HG03460 (cell line): ENCODE data around the gene CARNS1.

Experiments used
- ATAC-seq: cut with Tn5 transposase; IDR thresholded peaks from one replicate; pipeline ENCODE4 v1.9.1; 2021; ENCODE audit not compliant: unreplicated experiment

The CARNS1 gene

DNA sequence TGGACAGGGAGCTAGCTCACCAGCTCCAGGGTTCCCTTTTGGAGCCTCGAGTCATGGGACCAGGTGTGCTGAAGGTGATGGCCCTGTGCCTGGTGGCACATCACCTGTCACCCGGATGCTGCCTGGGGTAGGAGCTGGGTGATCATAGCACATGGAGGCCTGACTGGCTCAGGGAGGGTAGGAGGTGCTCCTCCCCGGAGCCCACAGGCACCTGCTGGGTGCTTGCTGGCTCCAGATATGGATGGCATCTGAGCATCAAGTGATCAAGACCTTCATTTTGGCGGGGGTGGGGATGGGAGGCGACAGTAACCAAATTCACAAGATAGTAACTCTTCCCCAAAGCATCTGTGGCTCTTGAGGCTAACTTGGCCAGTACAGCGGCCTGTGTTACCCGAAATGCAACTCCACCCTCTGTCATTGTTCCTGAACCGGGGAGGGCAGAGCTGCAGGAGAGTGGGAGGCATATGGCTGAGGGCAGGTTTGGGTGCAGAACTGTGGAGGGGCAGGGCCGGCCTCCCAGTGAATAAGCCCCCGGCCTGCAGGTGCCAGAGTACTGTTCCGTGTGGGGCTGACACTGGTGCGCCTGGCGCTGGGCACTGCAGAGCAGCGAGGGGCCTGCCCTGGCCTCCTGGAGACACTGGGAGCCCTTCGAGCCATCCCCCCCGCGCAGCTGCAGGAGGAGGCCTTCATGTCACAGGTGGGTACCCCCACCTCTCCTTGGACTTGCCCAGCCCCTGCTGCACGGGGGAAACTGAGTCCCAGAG, 6.9 kb upstream of the CARNS1 start:
- ATAC-seq = peak; percentile 6

DNA sequence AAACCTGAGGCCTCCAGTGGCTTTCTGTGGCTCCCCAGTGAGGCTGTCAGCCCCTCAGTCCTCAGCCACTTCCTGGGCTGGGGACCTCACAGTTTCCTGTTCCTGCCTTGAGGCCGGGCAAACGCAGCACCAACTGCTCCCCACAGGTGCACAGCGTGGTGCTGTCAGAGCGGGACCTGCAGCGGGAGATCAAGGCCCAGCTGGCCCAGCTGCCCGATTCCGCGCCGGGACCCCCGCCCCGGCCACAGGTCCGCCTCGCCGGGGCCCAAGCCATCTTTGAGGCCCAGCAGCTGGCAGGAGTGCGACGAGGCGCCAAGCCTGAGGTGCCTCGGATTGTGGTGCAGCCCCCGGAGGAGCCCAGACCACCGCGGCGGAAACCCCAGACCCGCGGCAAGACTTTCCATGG, 6.2 kb upstream of the CARNS1 start:
- ATAC-seq = peak; percentile 53

DNA sequence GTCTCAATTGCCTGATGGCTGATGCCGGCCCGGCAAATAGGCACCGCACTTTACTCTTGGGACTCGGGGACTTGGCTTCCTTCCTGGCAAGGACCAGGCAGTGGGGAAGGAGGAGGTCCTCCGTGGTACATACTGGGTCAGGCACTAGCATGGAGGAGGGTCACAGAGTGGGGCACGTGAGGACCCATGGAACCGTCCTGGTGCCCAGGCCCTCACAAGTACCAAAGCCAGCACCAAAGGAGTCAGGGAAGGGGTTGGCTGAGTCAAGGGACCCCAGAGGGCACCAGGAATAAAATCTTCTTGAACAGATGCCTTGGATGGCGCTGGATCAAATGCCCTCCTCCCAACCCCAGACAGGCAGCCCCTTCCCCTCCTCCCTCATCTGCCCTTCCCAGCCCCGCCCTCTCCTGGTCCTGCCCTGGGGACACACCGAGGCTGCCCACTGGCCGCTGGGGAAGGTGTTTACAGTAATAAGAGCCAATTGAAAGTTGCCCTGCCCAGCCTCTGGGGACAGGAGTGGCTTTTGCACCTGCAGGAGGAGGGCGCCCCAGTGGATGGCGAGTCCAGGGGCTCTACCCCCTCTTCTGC, 5.6 kb upstream of the CARNS1 start:
- no peak for ATAC-seq

DNA sequence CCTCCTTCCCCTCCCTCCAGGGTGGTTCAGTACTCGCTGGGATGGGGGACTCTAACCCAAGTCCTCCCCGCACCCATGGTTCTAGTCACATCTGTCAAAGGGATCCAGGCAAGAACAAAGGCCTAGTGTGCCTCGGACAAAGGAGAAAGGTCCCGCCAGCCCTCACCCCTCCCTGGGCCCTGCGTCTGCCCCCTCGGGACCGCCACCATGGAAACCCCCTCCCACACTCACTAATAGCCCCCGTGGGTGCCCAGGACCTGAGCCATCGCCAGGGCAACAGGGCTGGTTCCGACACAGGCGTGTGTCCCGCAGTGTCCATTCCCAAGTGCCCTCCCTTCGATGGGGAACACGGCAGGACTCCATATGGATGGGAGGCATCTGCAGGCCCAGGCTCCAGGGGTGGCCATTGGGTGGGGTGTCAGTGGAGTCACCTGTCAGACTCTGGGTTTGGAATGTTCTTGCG, 5.1 kb upstream of the CARNS1 start:
- no peak for ATAC-seq

DNA sequence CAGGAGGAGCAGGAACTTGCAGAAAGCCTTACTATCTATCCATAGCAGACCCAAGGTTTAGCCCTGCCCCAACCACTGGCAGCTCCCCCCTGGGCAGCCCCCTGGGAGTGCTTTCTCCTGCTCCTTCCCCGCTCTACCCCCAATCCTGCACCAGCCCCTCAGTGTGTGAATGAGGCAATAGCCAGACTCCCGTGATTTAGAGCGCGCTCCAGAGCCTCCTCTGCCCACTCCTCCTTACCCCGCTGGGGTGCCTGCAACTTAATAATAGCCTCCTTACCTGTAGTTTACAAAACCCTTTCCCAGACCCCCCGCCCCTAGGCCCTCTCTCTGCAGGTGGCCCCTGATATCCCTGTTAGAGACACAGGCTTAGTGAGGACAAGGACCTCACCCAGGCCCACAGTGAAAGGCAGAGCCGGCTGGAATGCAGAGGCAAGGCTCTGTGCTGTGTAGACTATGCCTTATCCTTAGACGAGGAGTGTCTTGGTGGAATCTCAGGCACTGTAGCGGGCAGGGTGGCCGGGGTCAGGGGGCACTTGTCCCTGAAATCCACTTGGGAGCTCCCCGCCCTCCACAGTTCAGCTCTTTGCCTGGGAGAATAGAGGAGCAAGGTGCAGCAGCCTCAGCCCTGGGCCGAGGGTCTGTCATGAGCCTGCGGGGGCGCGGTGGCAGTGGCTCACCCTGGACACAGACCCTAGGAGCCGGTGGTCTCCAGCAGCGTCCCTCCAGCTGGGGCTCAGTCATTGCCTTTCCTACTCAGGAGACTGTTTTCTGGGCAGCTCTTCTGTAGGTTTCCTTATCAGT, 4.3 kb upstream of the CARNS1 start:
- no peak for ATAC-seq

DNA sequence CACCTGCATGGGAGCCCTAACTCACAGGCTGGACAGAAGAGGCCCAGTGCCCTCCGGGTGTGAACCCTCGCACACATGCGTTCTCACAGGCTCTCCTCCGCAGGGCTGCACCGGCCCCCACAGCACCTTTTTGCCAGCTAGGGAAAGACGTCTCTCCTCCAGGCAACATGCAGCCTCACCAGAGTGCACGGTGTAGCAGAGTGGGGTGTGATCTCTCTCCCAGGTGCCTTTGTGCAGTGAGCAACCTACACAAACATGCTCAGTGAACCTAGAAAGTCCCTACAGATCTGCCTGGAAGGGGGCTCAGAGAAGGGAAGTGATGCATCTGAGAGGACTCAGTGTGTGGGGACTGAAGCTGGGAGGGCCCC, 3.7 kb upstream of the CARNS1 start:
- ATAC-seq = no peak

DNA sequence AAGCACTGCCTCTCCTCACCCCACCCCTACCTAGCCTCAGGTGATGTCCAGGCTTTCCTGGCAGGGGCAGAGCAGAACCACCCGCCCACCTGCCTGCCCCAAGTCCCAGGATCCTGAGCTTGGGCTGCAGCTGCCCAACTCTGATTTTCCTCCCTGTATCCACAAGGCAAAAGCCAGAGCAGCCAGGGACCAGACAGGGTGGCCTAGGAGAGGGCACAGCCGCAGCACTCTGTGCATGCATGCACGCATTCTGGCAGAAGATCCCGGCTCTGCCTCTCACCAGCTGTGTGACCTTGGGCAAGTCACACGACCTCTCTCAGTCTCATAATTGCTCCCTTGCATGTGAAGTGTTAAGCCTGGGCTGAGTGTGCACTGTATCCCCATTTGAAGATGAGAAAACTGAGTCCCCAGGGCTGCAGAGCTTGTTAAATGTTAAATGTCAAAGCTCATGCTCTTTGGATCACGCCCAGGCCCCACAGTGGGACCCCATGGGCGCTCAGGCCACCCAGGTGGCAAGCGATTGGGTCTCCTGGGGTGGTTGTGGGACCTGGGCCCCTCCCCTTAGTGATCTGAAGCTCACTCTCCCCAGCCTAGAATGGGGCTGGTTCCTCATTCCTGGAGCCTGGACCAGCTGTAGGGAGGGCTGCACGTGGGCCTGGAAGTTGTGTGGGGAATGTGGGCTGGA, 2.8 kb upstream of the CARNS1 start:
- ATAC-seq = no peak

DNA sequence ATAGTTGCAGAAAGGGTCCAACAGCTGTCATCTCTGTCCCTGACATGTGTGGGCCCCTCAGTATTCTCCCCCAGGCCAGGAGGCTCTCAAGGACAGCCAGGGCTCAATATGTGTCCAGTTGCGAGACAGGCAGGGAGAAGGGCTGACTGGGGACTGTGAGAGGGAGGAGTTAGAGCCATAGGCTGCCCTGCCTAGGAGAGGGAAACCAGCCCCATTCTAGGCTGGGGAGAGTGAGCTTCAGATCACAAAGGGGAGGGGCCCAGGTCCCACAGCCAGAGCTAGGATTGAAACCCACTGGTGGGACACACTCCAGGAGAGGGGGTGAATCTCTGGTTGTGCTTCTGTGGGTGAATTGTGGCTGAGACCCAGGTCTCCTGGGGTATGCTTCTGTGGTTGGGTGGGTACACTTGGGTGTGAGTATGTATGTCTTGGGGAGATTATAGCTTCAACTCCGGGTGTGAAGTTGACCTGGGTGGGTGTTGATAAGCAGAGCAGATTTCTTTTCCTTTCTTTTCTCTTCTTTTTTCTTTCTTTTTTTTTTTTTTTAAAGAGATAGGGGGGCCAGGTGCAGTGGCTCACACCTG, 2.1 kb upstream of the CARNS1 start:
- no peak for ATAC-seq

DNA sequence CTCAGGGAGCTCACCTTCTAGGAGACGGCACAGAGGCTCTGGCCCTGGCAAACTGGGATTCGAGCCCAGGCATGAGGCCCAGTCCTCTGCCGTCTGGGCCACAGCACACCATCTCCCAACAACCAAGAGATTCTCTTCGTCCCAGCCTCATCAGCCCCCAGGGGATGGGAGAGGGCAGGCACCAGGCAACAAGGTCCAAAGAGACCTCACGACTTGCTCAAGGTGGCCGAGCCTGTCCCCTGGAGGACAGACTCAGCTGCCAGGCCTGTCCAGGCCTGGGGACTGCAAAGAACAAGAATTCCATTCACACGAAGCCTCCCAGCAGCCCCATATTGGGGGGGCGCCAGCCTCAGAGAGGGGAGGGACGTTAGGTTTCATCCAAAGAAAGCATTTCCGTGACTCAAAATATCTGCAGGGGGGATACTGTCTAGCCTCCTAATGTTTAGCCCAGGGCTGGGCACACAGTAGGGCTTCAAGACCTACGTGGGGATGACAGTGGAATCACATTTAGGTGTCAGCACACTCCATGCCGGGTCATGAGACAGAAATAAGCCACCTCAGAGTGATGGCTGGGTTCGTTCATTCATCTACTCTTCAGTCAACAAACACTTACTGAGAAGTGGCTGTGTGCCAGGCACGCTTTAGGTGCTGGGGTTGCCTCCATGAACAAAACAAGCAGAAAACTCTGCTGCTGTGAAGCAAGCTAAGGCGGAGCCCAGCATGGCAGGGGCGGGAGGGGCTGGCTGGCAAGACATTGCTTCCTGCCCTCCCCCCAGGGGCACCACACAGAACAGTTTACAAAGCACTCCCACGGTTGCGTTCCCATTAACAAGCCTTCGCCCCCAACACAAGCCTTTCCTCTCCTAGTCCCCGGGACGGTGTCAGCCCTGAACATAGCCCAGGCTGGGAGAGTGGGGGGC, 1.2 kb downstream of the CARNS1 start:
- ATAC-seq = no peak

DNA sequence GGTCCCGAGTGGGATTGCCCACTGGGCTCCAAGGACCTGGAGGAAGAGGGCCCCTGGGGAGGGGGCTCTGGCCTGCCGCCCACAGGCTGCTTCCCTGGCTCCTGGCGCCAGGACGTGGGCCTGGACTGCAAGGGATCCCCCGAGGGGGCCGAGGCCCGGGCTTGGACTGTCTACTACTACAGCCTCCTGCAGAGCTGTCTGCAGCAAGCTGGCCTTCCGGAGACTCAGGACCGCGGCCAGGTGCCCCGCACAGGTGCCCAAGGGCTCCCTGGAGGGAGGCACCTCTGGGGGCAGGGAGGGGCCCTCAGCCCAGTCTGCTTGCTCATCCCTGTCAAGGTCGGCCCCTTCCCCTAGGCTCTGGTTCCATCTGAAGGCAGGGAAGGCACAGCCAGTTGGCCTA, 1.9 kb downstream of the CARNS1 start:
- ATAC-seq = no peak

DNA sequence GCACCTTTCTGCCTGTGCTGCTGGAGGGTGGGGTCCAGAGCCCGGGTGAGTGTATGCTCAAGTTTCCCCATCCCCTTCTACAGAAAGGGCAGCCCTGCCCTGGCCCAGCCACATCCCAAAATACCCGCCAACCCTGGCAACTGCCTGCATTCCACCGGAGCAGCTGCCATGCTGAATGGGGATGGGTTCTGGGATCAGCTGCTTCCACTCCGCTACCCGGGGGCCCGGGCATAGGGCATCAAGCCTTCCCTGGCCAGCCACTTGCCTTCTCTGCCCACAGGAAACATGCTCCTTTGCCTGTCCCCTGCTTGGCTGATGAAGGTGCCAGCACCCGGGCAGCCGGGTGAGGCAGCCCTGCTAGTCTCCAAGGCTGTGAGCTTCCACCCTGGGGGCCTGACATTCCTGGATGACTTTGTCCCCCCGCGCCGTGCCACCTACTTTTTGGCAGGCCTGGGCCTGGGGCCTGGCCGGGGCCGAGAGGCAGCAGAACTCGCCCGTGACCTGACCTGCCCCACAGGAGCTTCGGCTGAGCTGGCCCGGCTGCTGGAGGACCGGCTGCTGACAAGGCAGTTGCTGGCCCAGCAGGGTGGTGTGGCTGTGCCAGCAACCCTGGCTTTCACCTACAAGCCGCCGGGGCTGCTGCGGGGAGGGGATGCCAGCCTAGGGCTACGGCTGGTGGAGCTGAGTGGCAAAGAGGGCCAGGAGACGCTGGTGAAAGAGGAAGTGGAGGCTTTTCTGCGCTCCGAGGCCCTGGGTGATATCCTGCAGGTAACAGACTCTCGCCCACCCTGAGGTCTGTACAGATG, 3.2 kb downstream of the CARNS1 start:
- ATAC-seq = no peak

DNA sequence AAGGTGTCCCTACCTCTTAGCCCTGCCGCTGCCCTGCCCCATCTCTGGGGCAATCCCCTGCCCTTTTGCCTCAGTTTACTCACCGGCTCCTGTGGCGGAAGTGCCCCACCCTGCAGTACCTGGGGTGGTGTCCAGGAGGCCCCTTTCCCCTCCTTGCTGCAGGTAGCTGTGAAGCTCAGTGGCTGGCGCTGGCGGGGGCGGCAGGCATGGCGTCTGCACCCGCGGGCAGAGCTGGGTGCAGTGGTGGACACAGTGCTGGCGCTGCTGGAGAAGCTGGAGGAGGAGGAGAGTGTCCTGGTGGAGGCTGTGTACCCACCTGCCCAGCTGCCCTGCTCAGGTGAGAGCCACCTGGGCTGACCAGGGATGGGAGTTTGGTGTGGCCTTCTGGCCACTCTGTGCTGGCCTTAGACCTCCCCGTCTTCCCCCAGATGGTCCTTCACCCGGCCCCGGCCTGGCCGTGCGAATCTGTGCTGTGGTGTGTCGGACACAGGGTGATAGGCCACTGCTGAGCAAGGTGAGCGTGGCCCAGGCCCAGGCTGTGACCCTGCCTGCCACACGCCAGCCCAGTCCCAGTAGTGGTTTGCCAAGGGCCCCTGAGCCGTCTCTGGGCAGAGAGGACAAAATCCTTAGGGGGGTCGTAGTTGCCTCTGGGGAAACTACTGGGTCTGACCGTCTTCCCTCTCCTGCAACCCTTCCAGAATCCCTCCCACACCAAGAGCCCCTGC, 4.0 kb downstream of the CARNS1 start:
- ATAC-seq = no peak

DNA sequence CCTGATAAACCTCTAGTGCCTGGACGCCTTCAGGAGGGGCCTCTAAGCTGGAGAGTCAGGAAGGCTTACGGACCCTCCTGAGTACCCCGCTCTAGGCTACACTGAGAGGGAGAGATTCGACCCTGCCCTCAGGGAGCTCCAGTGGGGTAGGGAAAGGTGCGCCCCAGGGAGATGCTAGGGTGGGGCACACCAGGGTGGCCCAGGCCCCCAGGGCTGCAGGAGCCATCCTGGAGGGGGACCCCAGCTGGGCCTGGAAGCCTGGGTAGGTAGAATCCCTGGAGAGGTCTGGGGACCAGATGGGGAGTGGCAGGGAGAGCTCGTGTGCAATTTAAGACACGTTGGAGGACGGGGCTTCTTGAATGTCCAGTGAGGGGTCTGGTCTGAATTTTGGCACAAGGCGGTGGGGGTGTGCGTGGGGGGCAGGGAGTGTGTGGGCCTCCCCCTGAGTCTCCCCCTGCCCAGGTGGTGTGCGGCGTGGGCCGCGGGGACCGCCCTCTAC, 4.7 kb downstream of the CARNS1 start:
- no peak for ATAC-seq

DNA sequence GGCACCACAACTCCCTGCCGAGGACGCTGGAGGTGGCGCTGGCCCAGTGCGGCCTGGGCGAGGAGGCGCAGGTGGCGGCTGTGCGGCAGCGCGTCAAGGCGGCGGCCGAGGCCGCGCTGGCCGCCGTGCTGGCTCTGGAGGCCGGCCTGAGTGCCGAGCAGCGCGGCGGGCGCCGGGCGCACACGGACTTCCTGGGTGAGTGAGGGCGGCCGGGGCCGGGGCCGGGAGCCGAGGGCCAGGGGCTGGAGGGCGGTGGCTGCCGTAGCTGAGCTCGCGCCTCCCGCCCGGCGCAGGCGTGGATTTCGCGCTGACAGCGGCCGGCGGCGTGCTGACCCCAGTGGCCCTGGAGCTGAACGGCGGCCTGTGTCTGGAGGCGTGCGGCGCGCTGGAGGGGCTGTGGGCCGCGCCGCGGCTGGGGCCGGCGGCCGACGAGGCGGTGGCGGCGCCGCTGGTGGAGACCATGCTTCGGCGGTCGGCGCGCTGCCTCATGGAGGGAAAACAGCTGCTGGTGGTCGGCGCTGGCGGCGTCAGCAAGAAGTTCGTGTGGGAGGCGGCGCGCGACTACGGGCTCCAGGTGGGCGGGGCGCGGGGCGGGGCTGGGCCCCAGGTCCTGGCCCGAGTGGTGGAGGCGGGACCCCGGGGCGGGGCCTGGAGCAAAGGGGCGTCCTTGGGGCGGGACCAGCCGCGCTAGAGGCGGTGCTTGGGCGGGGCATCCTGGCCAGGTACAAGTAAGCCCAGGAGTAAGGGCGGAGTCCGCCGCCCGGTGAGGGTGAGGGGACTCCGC, 5.4 kb downstream of the CARNS1 start:
- peak; percentile 92 for ATAC-seq

DNA sequence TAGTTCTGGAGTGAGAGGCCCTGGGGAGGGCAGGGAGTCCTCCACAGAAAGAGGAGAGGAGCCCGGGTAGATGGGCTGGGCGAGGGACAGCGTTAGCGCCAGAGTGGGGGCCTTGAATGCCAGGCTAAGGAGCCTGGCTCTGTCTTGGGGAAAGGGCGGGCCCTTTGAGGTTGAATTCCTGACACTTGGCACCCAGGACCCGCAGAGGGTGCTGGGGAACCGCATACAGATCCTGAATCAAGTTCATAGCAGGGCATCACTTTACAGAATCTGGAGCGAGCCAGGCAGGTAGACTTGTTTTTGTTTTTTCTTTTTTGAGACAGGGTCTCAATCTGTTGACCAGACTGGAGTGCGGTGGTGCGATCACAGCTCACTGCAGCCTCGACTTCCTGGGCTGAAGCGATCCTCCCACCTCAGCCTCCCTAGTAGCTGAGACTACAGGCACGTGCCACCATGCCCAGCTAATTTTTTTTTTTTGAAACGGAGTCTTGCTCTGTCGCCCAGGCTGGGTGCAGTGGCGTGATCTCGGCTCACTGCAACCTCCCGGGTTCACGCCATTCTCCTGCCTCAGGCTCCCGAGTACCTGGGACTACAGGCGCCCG, 6.1 kb downstream of the CARNS1 start:
- ATAC-seq = no peak

DNA sequence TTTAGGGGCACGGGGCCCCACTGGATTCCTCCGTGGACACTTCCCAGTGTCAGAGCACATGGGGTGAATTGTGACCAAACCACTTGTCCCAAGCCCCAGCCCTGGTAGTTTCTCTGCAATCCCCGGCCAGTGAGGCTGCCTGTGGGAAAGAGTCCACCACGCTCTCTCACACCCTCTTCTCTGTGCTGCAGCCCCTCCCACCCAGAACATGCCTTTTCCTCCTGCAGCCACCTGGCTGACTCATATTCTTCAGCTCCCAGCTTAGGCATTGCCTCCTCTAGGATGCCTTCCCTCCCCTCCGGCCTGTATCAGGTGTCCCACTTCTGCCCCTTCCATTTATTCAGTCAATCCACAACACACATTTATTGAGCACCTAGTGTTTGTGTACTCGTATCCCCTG, 7.4 kb downstream of the CARNS1 start:
- no peak for ATAC-seq

DNA sequence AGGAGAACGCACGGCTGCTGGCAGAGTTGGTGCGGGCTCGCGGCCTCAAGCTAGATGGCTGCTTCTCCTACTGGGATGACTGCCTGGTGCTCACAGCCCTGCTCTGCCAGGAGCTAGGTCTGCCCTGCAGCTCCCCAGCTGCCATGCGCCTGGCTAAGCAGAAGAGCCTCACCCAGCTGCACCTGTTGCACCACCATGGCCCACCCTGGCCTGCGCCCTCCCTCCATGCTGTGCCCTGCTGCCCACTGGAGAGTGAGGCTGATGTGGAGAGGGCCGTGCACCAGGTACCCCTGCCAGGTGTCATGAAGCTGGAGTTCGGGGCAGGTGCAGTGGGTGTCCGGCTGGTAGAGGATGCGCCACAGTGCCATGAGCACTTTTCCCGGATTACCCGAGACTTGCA, 8.0 kb downstream of the CARNS1 start:
- no peak for ATAC-seq
